NOMO-1 treated with DMSO at 0.1 percent for 48 hours (cell line): ENCODE results near the gene SLC43A1.

Experiments
- DNase-seq: peaks from one replicate; lab custom pipeline; 2025; ENCODE audit not compliant: unreplicated experiment; lab: John Stamatoyannopoulos, UW

SLC43A1 gene

DNA sequence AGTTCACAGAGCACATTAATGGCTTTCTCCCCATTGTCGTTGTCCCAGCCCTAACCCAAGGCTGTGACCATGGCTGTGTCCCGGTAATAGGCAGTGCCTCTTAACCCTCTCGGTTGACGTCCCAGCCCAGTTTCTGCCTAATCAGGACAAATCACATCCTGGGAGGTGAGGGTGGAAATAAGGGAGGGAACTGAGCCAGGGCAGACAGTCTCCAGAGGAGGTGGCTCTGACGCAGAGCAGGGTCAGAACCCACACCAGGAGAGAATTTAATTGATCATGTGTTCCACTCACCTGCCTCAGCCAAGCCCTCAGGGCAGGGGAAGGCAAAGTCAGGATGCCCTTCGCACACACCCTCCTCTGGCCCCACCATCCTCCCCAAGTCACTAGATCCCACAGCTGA lies 17.0 kb downstream of the SLC43A1 start:
- DNase-seq: no peak

DNA sequence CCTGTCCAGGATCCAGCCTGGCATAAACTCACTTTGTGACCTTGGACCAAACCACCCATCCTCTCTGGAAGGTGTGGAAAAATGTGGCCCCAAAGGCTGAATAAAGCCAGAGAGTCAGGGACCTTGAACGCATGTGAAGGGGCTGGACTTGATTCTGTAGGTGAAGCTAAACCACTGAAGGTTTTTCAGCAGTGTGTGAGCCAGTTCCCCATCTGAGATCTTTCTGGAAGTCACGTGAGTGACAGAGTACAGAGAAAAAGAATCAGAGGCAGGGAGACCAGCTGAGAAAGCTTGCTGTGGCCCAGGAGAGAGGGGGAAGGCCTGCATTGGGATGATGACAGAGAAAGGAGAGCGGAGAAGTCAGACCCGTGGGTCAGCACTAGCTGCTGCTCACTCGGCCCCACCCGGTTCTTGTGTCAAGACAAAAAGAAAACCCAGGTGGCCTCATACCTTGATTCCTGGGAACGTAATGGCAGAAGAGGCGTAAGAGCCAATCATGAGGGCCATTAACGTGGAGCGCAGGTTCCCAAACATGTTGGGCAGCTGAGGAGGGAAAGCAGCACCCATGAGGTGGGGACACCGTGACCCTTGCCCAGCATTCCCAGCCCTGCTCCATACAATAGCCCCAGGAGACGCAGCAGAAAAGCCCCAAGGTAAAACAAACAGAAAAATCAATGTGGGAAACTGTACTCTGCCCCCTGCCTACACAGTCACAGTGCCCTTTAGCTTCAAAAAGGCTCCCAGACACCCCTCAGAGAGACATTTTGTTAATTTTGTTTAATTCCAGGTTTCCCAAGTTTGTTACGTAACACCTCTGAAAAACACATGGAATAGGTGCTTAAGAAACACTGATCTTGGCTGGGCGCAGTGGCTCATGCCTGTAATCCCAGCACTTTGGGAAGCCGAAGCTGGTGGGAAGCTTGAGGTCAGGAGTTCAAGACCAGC lies 17.9 kb downstream of the SLC43A1 start:
- no peak for DNase-seq

DNA sequence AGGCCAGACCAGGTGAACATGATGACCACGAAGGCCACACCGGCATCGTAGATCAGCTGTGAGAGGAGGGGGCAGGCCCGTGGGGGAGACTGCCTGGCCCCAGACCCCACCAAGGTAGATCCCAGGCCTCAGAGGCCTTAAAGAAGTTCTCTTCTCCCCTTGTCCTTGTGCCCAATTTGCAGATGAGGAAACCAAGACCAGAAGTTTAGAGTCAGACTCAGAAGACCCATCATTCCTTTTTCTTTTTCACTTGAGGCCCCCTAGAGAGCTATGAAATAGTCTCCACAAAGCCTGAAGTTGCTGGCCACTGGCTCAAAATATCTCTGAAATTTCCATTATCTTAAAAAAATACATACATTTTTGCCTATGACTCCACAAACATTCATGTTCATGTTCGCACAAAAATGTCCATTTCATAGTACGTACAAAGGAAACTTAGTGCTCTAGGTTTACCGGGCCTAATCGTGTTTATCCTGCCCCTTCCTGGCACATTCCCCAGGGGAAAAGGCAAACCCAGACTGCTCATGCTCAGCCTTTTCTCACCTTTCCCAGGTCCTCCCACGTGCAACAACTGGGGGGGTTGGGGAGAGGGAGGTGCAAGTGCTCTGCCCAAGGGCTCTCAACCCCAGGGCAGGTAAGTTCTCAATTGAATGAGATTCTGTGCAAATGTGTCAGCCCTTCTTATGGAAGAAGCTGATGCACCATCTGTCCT lies 19.2 kb downstream of the SLC43A1 start:
- no peak for DNase-seq

DNA sequence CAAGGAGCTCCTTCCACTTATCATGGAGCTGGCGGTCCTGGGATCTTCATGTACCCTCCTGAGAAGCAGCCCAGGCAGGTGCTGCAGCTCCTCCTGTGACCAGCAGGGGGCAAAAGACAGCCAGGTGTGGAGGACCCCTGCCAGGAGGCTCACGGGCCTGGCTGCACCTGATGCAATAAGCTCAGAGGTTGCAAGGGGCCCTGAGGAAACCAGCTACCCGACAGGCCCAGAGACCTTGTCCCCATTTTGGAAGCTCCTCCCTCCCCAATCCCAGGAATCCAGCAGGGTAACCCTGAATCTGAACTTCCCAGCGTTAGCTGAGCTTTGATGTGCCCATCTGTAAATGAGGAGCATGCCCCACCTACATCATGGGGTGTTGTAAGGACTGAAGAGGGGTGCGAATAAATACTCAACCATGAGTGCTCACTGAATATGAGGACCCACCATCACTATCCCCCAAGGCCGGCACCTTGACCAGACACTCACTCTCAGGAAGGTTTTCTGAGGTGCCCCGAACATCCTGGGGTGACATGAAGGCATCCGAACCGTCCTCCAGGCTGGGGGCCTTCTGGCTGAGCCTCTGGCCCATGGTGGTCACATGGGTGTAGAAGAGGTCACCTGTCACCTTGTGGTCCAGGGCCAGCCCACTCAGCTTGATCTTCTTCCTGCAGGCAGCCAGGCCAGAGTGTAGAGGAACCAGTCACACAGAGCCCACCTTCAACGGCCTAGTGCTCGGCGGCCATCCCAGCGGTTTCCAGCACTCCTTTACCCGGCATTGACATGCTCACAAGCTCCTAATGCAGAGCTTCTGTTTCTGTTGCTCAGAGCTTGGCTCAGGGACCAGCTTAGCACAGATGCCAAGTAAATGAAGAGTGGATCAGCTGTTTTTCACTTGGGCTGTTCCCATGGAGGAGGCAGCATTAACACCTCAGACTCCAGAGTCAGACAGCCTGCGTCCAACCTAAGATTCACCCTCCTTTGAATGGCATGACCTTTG lies 21.7 kb downstream of the SLC43A1 start:
- DNase-seq: no peak

DNA sequence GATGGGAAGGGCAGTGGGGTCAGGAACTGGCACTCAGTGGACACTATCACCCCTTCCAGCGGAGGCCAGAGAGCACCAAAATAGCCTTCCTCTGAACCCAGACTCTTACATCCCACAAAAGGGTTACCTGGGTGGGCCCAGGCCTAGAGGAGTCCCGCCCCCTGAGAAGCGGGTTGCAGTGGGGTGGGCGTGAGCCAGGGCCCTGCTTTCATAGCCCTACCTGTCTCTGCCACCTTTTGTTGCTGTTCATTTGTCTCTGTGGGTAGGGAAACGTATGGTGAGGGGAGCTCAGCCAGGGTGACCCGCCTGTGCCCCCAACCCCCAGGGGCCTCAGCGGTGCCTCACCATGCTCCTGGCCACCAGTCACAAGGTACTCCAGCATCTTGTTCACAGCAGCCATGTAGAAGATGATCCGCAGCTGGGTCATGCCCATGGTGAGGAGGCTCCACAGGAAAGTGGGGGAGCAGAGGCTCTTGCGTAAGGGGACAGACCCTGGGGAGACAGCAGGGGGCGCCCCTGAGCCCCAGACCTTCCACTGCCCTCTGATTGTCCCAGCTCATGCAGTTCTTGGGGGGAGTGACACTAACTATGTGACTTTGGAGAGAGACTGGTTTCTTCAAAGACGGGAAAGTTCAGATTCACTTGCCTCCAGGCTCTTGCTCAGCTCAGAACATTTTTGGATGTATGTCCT lies 24.0 kb downstream of the SLC43A1 start:
- DNase-seq: peak; percentile 34

DNA sequence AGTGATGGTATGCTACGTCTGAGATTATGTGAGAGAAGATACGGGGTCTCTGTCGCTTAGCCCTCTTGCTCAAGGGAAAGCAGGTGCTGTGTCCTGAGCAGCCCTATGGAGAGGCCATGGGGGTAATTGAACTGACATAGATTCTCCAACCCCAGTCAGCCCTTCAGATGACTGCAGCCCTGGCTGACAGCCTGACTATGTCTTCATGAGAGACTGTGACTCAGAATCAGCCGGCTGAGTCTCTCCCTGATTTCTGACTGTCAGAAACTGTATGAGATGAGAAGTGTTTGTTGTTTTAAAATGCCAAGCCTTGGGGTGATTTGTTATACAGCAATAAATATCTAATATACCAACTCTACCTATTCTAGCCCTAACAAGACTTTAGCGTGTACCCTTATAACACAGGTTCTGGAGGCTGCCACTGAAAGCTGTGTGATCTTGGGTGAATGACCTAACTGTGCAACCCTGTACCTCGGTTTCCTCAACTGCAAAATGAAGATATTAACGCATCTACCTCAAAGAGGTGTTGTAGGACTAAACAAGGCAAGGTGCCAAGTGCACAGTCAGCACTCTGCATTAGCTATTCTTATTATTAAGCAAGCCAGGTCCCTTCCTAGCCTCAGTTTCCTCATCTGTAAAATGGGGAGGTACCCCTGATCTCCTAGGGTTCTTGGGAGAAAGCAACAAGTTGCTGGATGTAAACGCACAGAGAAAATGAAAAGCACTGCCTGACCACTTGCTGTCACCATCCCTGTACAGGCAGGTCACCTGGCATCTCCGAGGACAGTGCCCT lies 24.9 kb downstream of the SLC43A1 start:
- no peak for DNase-seq

DNA sequence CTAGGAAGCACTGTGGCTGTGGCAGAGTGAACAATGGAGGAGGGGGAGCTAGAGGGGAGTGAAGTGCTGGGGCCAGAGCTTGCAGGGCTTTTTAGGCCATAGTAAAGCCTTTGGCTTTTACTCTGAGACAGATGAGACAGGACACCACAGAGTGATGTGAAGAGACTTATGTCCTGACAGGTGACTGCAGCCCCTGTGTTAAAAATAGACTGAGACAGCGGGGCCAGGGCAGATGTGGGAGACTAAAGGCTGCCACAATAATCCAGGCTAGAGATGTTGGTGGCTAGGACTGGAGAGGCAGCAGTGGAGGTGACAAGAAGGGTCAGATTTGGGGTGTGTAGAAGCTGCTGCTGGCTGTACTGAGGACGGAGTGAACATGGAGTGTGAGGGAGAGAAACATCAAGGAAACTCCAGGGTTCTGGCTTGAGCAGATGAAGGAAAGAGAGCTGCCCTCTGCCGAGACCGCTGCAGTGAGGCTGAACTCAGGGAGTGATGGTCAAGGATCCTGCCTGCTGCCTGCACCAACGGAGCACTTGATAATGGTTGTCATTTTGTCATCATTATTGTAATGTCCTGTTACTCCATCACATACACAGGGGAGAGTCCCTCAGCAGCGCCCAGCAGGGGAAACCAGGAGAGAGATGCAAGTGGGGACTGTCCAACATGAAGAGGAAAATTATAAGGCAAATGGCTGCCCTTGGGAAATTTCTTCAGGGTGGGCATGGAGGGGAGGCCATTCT lies 27.4 kb downstream of the SLC43A1 start:
- no peak for DNase-seq

DNA sequence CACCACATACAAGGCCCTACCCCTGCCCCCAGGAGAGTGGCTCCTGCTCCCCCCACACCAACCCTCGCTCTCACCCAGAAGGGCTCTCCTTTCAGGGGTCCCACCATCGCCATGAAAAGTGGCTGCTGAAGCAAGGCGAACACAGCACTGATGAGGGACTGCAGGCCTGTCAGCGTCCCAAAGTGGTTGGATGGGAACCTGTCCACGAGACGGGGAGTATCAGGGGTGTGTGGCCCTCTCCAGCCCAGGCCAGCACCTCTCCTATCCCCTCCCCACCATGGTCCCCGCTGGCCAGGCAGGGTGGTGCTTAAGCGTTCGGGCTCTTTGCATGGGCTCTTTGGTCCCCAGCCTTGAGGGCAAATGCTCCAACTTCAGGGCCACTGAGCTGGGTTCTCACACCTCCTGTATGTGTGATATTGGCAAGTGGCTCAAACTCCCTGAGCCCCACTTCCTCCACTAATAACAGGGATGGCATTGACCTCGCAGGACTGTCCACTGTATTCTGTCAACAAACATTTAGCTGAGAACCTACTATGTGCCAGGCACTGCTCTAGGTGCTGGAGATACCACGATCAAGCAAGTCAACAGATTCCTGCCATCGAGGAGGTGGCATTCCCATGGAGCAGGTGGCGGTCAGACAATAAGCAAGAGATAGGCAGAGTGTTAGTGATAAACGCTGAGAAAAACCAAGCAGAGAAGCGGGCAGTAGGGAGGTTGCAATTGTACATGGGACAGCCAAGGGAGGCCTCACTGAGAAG lies 28.3 kb downstream of the SLC43A1 start:
- DNase-seq: no peak

DNA sequence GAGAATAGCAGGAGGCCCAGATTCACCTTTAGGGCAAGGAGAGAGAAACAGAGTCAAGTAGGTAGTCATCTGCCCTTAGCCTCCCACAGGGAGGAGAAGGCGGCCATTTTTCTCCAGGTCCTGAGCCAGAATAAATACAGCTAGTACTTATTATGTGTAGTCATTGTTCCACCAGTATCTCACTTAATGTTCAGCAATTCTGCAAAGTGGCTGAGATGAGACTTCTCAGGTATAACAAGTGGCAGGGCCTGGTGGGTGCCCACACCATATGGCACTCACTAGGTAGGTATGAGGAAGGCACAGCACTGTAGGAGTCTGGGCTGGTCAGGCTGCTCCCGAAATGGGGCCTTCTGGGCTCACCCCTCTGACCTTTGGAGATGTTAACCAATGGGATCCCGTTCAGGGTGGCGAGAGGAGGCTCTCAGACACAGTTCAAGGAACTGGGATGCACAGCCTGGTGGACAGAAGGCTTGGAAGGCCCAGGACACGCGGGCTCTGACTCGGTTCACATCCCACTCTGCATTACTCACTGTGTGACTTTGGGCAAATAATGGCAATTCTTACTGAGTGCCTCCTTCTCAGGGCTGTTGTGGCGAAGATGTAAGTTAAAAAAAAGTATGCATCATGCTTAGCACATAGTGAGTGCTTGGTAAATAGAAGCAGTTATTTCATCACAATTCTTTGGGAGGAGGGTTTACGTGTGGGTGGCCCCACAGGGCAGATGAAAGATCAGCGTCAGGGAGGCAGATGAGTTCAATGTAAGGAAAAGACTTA lies 30.1 kb downstream of the SLC43A1 start:
- DNase-seq: peak; percentile 90

DNA sequence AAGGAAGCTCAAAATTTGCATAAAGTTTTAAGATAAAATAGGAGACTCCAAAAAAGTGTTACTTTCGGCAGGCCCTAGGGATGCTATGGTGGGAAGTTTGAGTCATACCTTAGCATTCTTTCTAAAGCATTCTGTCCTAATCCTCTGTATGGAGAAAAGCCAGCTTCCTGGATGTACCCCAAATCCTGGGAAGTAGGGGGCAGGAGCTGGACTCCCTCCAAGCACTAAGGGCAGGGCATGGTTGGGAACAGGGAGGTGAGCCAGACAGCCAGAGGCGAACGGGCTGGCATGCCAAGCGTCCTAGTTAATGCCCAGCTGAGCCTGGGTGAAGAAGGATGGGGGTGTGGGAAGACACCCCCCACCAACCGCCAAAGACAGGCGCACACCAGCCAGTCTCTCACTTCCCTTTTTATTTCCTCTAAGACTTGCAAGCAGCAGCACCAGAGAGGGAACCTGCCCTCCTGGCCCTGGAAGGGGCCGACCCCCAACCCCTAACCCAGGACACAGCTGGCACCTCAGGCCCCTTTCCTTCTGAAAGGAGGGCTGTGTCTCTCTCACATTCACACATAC lies 31.3 kb downstream of the SLC43A1 start:
- DNase-seq: peak; percentile 83

DNA sequence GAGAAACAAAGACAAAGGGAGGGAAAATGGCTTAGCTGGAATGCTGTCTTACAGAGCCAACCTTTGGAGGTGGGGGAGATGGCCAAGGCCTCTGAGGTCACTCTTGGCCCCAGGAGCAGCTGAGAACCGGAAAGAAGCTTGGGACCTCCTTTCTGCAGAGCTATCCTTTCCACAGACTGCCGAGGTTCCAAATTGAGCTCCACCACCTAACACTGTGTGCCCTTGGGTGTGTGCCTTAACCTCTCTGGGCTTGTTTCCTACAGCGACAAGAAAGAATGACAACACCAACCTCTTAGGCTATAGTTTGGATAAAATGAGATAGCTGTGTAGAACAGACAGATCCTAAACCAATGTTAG lies 32.0 kb downstream of the SLC43A1 start:
- no peak for DNase-seq

DNA sequence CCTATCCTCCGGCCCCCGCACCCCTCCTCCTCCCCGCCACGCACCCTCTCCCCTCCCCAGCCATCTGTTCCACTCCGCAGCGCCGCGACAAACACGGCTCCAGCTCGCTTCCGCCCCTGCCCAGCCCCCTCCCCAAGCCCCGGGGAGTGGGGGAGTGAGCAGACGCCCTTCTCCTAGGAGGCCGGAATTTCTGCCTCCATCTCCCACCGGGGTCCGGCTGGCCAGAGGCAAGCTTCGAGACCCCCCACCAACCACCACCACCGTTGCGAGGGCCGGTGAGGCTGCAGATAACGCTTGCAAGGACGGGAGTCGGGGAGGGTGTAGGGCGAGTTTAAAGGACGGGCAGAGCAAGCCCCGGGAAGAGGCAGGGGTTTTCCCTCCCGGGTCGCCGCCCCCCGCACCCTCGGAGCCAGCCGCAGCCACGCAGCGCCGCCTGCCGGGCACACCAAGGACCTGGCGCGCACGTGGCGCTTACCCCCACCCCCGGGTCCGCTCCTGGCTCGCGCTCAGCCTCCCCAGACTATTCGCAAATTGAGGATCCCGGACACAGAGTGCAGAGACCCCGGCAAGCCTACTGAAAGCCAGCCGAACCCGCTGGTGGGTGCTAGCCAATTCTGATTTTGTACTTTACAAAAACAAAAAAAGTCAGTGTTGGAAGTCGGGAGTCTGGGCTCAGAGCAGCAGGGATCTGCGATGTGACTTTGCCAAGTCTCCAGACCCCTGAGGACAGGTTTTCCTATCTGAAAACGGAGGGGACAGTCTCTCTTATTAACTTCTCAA lies 32.5 kb downstream of the SLC43A1 start:
- peak; percentile 52 for DNase-seq

DNA sequence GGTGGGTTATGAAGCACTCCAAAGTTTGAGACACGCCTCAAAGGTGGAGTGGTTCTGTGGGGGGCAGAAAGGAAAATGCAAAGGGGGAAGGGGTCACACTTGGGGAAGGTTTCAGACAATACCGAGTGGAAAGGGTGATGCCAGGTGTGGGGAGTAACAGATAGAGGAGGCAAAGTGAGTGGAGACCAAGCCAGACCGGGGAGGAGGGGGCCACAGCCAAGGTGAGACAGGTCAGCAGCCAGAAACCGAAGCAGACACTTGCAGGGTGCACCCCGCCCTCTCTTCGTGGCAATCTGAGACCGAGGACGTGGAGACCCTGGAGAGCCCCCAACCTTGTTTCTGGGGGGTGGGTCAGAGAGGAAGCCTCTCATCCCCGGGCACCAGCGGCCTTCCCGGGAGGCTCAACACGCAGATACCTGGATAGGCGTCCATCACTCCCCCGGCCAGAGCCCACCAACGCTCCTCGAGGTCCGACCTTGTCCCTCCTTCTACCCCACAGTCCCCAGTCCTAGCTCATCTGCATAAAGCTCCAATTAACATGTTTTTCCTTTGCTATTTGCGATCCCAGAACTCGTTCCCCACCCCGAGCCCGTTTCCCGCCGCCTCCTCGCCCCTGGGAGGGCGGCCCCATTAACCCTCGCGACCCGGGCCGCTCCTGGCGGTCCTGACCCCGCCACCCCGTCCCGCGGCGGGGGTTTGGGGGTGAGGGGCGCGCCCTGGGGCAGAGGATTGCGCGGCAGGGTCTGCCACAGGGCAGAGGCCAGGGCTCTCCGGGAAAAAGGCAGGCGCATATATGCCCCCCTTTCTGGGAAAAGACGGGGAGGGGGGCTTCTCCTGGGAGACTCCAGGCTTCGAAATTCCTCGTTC lies 33.4 kb downstream of the SLC43A1 start:
- DNase-seq: no peak

DNA sequence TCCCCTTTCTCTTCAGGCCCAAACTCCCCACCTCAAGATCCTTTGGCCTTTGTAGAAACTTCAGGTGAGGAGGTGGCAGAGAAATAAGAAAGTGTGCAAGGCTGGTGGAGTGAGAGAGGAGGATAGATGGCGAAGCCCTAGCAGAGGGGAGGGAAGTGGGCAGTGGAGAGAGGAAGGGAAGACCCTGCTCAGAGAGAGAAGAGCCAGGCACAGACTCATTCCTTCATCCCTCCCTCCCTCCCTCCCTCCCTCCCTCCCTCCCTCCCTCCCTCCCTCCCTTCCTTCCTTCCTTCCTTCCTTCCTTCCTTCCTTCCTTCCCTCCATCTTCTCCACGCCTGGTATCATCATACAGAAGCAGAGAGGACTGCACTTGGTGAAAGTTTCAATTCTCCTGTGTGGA lies 34.2 kb downstream of the SLC43A1 start:
- no peak for DNase-seq

DNA sequence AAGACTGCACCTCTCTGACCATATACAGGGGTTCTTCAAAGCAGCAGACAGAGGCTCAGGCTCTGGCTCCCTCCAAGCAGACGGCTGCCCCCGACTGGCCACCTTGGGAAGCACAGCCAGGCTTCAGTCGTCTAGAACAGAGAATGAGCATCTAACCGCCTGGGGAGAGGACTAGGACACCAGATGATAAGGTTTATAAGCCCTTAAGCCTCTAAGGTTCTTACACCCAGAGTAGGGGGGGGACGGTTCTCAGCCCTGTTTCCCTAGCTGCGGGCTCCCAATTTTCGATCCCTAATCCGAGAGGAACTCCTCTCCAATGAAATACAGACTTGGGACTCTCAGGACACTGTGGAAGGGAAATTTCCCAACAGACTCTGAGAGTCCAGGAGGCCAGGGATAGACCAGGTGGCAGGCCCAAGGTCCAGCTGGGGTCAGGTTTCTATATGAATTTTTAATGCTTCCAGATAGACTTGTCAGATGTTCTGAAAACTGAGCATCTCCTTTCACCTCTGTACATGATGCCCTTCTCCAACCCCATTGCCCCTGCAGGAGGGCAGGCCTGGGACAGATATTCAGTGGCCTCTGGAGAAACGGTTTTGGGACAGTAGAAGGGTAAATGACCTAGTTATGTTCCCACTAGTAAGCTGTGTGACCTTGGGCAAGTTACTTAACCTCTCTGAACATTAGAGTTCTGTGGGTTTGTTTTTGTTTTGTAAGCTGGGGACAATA lies 34.9 kb downstream of the SLC43A1 start:
- peak; percentile 67 for DNase-seq
